ENCODE measurements around the gene C22orf31. TPM values are rescaled to one million over a fixed set of nuclear protein-coding genes. Genes with fewer than 3 reads are reported as not detected.

Gene C22orf31
- total RNA-seq (not detected), polyA plus RNA-seq (not detected)

DNA sequence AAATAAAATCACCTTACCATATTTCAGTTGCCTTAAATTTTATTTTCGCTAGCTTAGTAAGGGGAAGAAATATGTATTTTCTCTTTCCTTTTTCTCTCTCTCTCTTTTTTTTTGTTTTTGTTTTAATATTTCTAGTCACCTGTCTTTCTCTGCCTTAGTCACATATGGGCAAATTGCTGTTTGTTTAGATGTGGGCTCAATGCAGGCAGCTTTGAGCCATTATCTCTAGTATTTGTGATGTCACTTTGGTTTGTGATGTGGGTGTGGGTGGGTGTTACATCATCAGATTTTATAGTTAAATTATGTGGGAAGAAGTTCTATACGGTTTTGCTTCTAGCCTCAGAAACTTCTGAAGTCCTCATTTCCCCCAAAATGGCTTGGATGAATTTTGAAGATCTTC lies at the start of gene C22orf31:
TSS of gene C22orf31 (minus strand) at position 59 of the 400 bp plus-strand sequence. CDS start at position 20, 39 bp downstream.
- Mint-ChIP-seq H3K4me3 (no peak within 1 kb of the TSS), H3K9me3 (peaks cover 0 to 1% (median 0%) of the 10 kb centered on the region in 8 donors), H3K36me3 (no peaks in the 10 kb centered on the region), H3K4me1 (peaks cover 4 to 20% (median 12%) of the 10 kb centered on the region in 4 donors), H3K27me3 (peaks cover 2 to 21% of the 10 kb centered on the region in 2 donors), H3K27ac (peak within 1 kb of the TSS in 1 of 7 donors; percentile 21)
- ChIA-PET POLR2A (ENCODE audit: partially characterized antibody) (no interaction called here), CTCF (ENCODE audit: partially characterized antibody) (no interaction called here)
- Histone ChIP-seq H3K27me3 (ENCODE audit: insufficient read depth, low read length) (no peaks in the 10 kb centered on the region), H3K36me3 (ENCODE audit: insufficient read depth, low read length) (no peaks in the 10 kb centered on the region), H3K4me1 (ENCODE audit: insufficient read depth, low read length) (peaks cover 13% of the 10 kb centered on the region), H3K27ac (ENCODE audit: low read depth, low read length) (no peak within 1 kb of the TSS), H3K9me3 (ENCODE audit: control insufficient read depth in 1 of 2, low read length in 2 of 2) (no peaks in the 10 kb centered on the region), H3K4me3 (ENCODE audit: low read length in 2 of 2) (no peak within 1 kb of the TSS)
- DNase-seq = no peak
- intact Hi-C loops (cut with micrococcal nuclease) = no loop called here

DNA sequence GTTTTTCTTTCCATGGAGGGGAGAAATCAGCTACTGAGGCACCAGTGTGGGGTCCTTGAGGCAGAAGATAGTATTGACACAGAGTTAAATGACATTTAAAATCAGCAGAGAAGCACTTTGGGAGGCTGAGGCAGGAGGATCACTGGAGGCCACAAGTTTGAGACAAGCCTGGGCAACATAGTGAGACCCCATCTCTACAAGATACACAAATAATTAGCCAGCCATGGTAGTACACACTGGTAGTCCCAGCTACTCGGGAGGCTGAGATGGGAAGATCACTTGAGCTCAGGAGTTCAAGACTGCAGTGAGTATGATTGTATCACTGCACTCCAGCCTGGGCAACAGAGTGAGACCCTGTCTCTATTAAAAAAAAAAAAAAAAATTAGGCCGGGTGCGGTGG lies 49.3 kb upstream of the C22orf31 start:
- ChIA-PET CTCF (ENCODE audit: partially characterized antibody) (interaction anchor here (0.9 kb wide), 1 partner anchor 17 kb away, joined by 3 read pairs; no protein-coding TSS in a partner anchor), POLR2A (ENCODE audit: partially characterized antibody) (no interaction called here)
- H3K4me3 ChIP-seq (ENCODE audit: low read length in 2 of 2) = no peak overlapping the region
- H3K27me3 Mint-ChIP-seq = peaks cover 17 to 27% of the 10 kb centered on the region in 2 donors
- no peak for DNase-seq
- H3K27ac ChIP-seq (ENCODE audit: low read depth, low read length) = no peak overlapping the region
- no peak overlapping the region for H3K27ac Mint-ChIP-seq
- intact Hi-C loops (cut with micrococcal nuclease) = no loop called here
- no peaks in the 10 kb centered on the region for H3K4me1 Mint-ChIP-seq
- no peaks in the 10 kb centered on the region for H3K4me1 ChIP-seq (ENCODE audit: insufficient read depth, low read length)
- H3K4me3 Mint-ChIP-seq = no peak overlapping the region
- H3K27me3 ChIP-seq (ENCODE audit: insufficient read depth, low read length) = no peaks in the 10 kb centered on the region
- no peaks in the 10 kb centered on the region for H3K36me3 ChIP-seq (ENCODE audit: insufficient read depth, low read length)
- H3K36me3 Mint-ChIP-seq = no peaks in the 10 kb centered on the region
- no peaks in the 10 kb centered on the region for H3K9me3 ChIP-seq (ENCODE audit: control insufficient read depth in 1 of 2, low read length in 2 of 2)
- H3K9me3 Mint-ChIP-seq = no peaks in the 10 kb centered on the region

DNA sequence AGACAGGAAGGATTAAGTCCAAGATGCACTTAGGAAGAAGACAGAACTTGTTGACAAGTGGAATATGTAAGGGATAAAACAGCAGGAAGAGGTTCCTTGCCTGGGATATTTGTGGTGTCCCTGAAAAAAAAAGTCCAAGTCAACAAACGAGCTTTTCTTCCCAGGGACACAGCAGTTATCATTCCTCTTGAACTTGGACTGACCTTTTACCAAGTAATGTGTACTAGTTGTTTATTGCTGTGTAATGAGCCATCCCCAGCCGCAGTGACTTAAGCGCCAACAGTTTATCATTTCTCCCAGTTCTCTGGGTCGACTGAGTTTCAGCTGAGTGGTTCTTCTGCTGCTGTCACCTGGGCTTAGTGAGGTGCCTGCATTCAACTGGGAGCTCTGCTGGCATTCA lies 48.2 kb upstream of the C22orf31 start:
- H3K36me3 ChIP-seq (ENCODE audit: insufficient read depth, low read length) = no peaks in the 10 kb centered on the region
- Mint-ChIP-seq H3K27me3 (peaks cover 14 to 22% of the 10 kb centered on the region in 2 donors), H3K36me3 (no peaks in the 10 kb centered on the region), H3K27ac (no peak overlapping the region), H3K9me3 (no peaks in the 10 kb centered on the region), H3K4me1 (no peaks in the 10 kb centered on the region), H3K4me3 (no peak overlapping the region)
- intact Hi-C loops (cut with micrococcal nuclease) = no loop called here
- no peak for DNase-seq
- no peaks in the 10 kb centered on the region for H3K9me3 ChIP-seq (ENCODE audit: control insufficient read depth in 1 of 2, low read length in 2 of 2)
- ChIA-PET CTCF (ENCODE audit: partially characterized antibody) (no interaction called here), POLR2A (ENCODE audit: partially characterized antibody) (no interaction called here)
- H3K4me3 ChIP-seq (ENCODE audit: low read length in 2 of 2) = no peak overlapping the region
- no peaks in the 10 kb centered on the region for H3K4me1 ChIP-seq (ENCODE audit: insufficient read depth, low read length)
- no peak overlapping the region for H3K27ac ChIP-seq (ENCODE audit: low read depth, low read length)
- no peaks in the 10 kb centered on the region for H3K27me3 ChIP-seq (ENCODE audit: insufficient read depth, low read length)

DNA sequence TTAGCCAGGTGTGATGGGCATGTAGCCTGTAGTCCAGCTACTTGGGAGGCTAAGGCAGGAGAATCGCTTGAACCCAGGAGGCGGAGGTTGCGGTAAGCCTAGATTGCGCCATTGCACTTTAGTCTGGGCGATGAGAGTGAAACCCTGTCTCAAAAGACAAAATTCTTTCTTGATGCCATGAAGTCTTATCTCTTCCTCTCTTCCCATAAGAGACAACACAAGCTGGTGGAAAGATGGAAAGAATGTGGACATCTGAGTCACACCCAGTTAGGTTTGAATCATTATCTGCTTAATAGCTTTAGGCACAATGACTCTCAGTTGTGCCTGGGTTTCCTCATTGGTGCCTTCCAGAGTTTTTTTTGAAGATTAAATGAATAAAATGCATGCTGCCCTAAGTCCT lies 46.5 kb upstream of the C22orf31 start:
- Histone ChIP-seq H3K9me3 (ENCODE audit: control insufficient read depth in 1 of 2, low read length in 2 of 2) (no peaks in the 10 kb centered on the region), H3K4me1 (ENCODE audit: insufficient read depth, low read length) (no peaks in the 10 kb centered on the region), H3K4me3 (ENCODE audit: low read length in 2 of 2) (no peak overlapping the region), H3K27me3 (ENCODE audit: insufficient read depth, low read length) (no peaks in the 10 kb centered on the region), H3K27ac (ENCODE audit: low read depth, low read length) (no peak overlapping the region), H3K36me3 (ENCODE audit: insufficient read depth, low read length) (no peaks in the 10 kb centered on the region)
- intact Hi-C loops (cut with micrococcal nuclease) = no loop called here
- Mint-ChIP-seq H3K27me3 (peaks cover 10 to 18% of the 10 kb centered on the region in 2 donors), H3K36me3 (no peaks in the 10 kb centered on the region), H3K4me1 (no peaks in the 10 kb centered on the region), H3K27ac (no peak overlapping the region), H3K9me3 (no peaks in the 10 kb centered on the region), H3K4me3 (no peak overlapping the region)
- POLR2A ChIA-PET (ENCODE audit: partially characterized antibody) = no interaction called here
- CTCF ChIA-PET (ENCODE audit: partially characterized antibody) = no interaction called here
- DNase-seq = no peak

DNA sequence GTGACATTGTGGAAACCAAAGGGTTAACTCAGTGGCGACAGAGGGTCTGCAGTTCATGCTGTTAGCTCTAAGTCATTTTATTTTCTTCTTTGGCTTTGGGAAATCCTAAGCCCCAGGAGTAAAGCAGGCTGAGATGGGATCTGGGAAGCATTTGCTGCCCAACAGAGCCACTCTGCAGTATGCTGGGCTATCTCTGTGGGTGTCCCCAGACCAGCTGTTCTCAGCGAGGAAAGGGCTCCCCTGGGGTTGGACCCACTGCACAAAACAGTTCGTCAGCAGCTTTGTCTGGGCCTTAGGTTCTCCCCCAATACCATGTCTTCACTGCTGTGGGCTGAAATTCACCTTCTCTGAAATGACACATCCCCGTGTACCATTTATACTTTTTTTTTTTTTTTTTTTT lies 45.2 kb upstream of the C22orf31 start:
- Mint-ChIP-seq H3K4me3 (no peak overlapping the region), H3K9me3 (no peaks in the 10 kb centered on the region), H3K27me3 (peaks cover 10 to 18% of the 10 kb centered on the region in 2 donors), H3K4me1 (no peaks in the 10 kb centered on the region), H3K36me3 (no peaks in the 10 kb centered on the region), H3K27ac (no peak overlapping the region)
- H3K9me3 ChIP-seq (ENCODE audit: control insufficient read depth in 1 of 2, low read length in 2 of 2) = no peaks in the 10 kb centered on the region
- DNase-seq = no peak
- intact Hi-C loops (cut with micrococcal nuclease) = no loop called here
- no peaks in the 10 kb centered on the region for H3K36me3 ChIP-seq (ENCODE audit: insufficient read depth, low read length)
- H3K27me3 ChIP-seq (ENCODE audit: insufficient read depth, low read length) = no peaks in the 10 kb centered on the region
- CTCF ChIA-PET (ENCODE audit: partially characterized antibody) = no interaction called here
- no peak overlapping the region for H3K27ac ChIP-seq (ENCODE audit: low read depth, low read length)
- no peak overlapping the region for H3K4me3 ChIP-seq (ENCODE audit: low read length in 2 of 2)
- H3K4me1 ChIP-seq (ENCODE audit: insufficient read depth, low read length) = no peaks in the 10 kb centered on the region
- POLR2A ChIA-PET (ENCODE audit: partially characterized antibody) = no interaction called here

DNA sequence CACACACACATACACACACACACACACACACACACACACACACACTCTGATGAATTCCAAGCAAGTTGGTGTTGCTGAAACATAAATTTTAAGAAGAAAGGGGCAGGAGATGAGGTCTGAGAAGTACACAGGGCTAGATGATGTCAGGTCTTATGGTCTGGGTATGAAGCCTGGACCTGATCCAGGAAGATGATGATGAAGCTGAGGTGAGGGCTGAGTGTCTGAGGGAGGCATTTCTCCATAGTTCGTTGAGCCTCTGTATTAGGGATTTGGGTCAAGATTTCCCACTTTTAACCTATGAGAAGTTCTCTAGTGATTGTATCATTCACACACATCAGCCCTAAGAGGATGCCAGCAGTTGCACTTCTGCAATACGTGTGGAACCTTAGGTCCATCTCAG lies 43.8 kb upstream of the C22orf31 start:
- H3K4me1 ChIP-seq (ENCODE audit: insufficient read depth, low read length) = no peaks in the 10 kb centered on the region
- H3K27me3 Mint-ChIP-seq = peaks cover 6 to 15% of the 10 kb centered on the region in 2 donors
- H3K9me3 Mint-ChIP-seq = no peaks in the 10 kb centered on the region
- no peaks in the 10 kb centered on the region for H3K9me3 ChIP-seq (ENCODE audit: control insufficient read depth in 1 of 2, low read length in 2 of 2)
- no peak overlapping the region for H3K4me3 Mint-ChIP-seq
- POLR2A ChIA-PET (ENCODE audit: partially characterized antibody) = no interaction called here
- intact Hi-C loops (cut with micrococcal nuclease) = no loop called here
- H3K36me3 Mint-ChIP-seq = no peaks in the 10 kb centered on the region
- no peak overlapping the region for H3K27ac Mint-ChIP-seq
- no peaks in the 10 kb centered on the region for H3K27me3 ChIP-seq (ENCODE audit: insufficient read depth, low read length)
- H3K4me1 Mint-ChIP-seq = no peaks in the 10 kb centered on the region
- no peak overlapping the region for H3K27ac ChIP-seq (ENCODE audit: low read depth, low read length)
- no peak overlapping the region for H3K4me3 ChIP-seq (ENCODE audit: low read length in 2 of 2)
- no peaks in the 10 kb centered on the region for H3K36me3 ChIP-seq (ENCODE audit: insufficient read depth, low read length)
- DNase-seq = no peak
- CTCF ChIA-PET (ENCODE audit: partially characterized antibody) = no interaction called here

DNA sequence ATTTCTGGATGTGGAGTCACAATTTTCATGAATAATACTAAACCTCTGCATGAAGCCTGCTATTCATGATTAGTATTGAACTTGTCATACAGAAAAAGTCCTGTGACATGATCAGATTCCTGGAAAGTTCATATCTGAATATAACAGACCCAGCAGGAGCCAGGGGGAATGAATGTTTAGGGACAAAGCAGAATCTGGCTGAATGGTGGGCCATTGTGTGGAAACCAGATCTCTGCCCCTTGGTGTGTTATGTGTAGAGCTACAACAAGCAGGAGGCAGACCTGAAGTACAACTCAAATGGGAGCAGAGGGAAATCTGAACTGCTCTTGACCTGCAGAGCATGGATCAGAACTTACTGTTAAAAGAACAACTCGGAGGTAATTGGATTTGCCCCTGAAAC lies 41.5 kb upstream of the C22orf31 start:
- Histone ChIP-seq H3K36me3 (ENCODE audit: insufficient read depth, low read length) (no peaks in the 10 kb centered on the region), H3K9me3 (ENCODE audit: control insufficient read depth in 1 of 2, low read length in 2 of 2) (no peaks in the 10 kb centered on the region), H3K4me3 (ENCODE audit: low read length in 2 of 2) (no peak overlapping the region), H3K27me3 (ENCODE audit: insufficient read depth, low read length) (no peaks in the 10 kb centered on the region), H3K27ac (ENCODE audit: low read depth, low read length) (no peak overlapping the region), H3K4me1 (ENCODE audit: insufficient read depth, low read length) (no peaks in the 10 kb centered on the region)
- CTCF ChIA-PET (ENCODE audit: partially characterized antibody) = no interaction called here
- no peak overlapping the region for H3K4me3 Mint-ChIP-seq
- no peaks in the 10 kb centered on the region for H3K9me3 Mint-ChIP-seq
- intact Hi-C loops (cut with micrococcal nuclease) = no loop called here
- no peak overlapping the region for H3K27ac Mint-ChIP-seq
- H3K4me1 Mint-ChIP-seq = no peaks in the 10 kb centered on the region
- POLR2A ChIA-PET (ENCODE audit: partially characterized antibody) = no interaction called here
- no peaks in the 10 kb centered on the region for H3K36me3 Mint-ChIP-seq
- H3K27me3 Mint-ChIP-seq = peaks cover 0 to 7% of the 10 kb centered on the region in 2 donors
- DNase-seq = no peak

DNA sequence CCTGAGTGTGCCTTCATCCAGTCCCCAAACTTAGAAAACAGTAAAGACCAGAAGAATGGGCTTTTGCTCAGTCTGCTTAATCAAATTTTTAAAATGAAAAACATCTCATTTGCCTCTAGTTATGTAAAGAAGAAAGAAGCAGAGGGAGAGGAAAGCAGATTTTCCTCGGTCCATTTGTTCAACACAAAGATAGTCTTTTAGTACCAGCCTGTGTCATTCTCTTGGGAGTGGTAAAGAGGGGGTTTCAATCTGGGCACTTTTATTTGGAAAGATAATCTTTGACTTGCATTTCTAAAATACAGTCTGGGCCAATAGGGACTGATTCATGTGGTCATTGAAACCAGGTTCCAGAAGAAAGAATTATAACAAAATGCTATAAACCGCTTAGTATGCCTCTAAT lies 40.7 kb upstream of the C22orf31 start:
- CTCF ChIA-PET (ENCODE audit: partially characterized antibody) = no interaction called here

More for the DNA sequence above, 40.7 kb upstream of the C22orf31 start:
- H3K27me3 Mint-ChIP-seq = peaks cover 0 to 6% of the 10 kb centered on the region in 2 donors
- Histone ChIP-seq H3K36me3 (ENCODE audit: insufficient read depth, low read length) (no peaks in the 10 kb centered on the region), H3K4me3 (ENCODE audit: low read length in 2 of 2) (no peak overlapping the region), H3K27me3 (ENCODE audit: insufficient read depth, low read length) (no peaks in the 10 kb centered on the region), H3K4me1 (ENCODE audit: insufficient read depth, low read length) (no peaks in the 10 kb centered on the region), H3K9me3 (ENCODE audit: control insufficient read depth in 1 of 2, low read length in 2 of 2) (no peaks in the 10 kb centered on the region), H3K27ac (ENCODE audit: low read depth, low read length) (no peak overlapping the region)
- H3K27ac Mint-ChIP-seq = no peak overlapping the region
- no peaks in the 10 kb centered on the region for H3K36me3 Mint-ChIP-seq
- H3K9me3 Mint-ChIP-seq = no peaks in the 10 kb centered on the region
- intact Hi-C loops (cut with micrococcal nuclease) = no loop called here
- no peak for DNase-seq
- H3K4me3 Mint-ChIP-seq = no peak overlapping the region
- no peaks in the 10 kb centered on the region for H3K4me1 Mint-ChIP-seq
- POLR2A ChIA-PET (ENCODE audit: partially characterized antibody) = no interaction called here

All from CD4-positive, alpha-beta memory T cell (primary cell).